ENCODE measurements around the gene KAZN. TPM values are rescaled to one million over a fixed set of nuclear protein-coding genes. Genes with fewer than 3 reads are reported as not detected.

The KAZN gene
- total RNA-seq, 1 donor from 2014 or later, result 7.9 TPM

GRCh38 chr1:15117671-15118325 lies 519.3 kb downstream of the KAZN start:
- Mint-ChIP-seq H3K4me3 (ENCODE audit: unreplicated experiment) (no peak overlapping the region), H3K27me3 (ENCODE audit: unreplicated experiment) (peaks cover 3% of the 10 kb centered on the region)

GRCh38 chr1:15118579-15118978 lies 520.1 kb downstream of the KAZN start:
- Mint-ChIP-seq H3K36me3 (ENCODE audit: unreplicated experiment) (no peaks in the 10 kb centered on the region), H3K4me3 (ENCODE audit: unreplicated experiment) (no peak overlapping the region), H3K4me1 (ENCODE audit: low read depth, unreplicated experiment) (no peaks in the 10 kb centered on the region), H3K9me3 (ENCODE audit: unreplicated experiment) (no peaks in the 10 kb centered on the region), H3K27ac (ENCODE audit: unreplicated experiment) (no peak overlapping the region), H3K27me3 (ENCODE audit: unreplicated experiment) (peaks cover 3% of the 10 kb centered on the region)
- no peak for TF ChIP-seq CTCF (IDR thresholded peaks at IDR 0.05; ENCODE audit: partially characterized antibody, unreplicated experiment)
- DNase-seq, result no peak

More at GRCh38 chr1:15117671-15118325, 519.3 kb downstream of the KAZN start:
- no peak for TF ChIP-seq CTCF (IDR thresholded peaks at IDR 0.05; ENCODE audit: partially characterized antibody, unreplicated experiment)
- no peaks in the 10 kb centered on the region for H3K9me3 Mint-ChIP-seq (ENCODE audit: unreplicated experiment)
- no peak overlapping the region for H3K27ac Mint-ChIP-seq (ENCODE audit: unreplicated experiment)
- DNase-seq, result no peak
- H3K4me1 Mint-ChIP-seq (ENCODE audit: low read depth, unreplicated experiment), result peaks cover 1% of the 10 kb centered on the region
- H3K36me3 Mint-ChIP-seq (ENCODE audit: unreplicated experiment), result no peaks in the 10 kb centered on the region

GRCh38 chr1:15120251-15120945 lies 521.9 kb downstream of the KAZN start:
- no peaks in the 10 kb centered on the region for H3K4me1 Mint-ChIP-seq (ENCODE audit: low read depth, unreplicated experiment)
- peaks cover 3% of the 10 kb centered on the region for H3K27me3 Mint-ChIP-seq (ENCODE audit: unreplicated experiment)
- no peaks in the 10 kb centered on the region for H3K9me3 Mint-ChIP-seq (ENCODE audit: unreplicated experiment)
- no peak overlapping the region for H3K27ac Mint-ChIP-seq (ENCODE audit: unreplicated experiment)
- TF ChIP-seq CTCF (IDR thresholded peaks at IDR 0.05; ENCODE audit: partially characterized antibody, unreplicated experiment), result no peak
- H3K4me3 Mint-ChIP-seq (ENCODE audit: unreplicated experiment), result no peak overlapping the region
- no peak for DNase-seq
- H3K36me3 Mint-ChIP-seq (ENCODE audit: unreplicated experiment), result no peaks in the 10 kb centered on the region

- no peaks in the 10 kb centered on the region for H3K9me3 Mint-ChIP-seq (ENCODE audit: unreplicated experiment)
- no peaks in the 10 kb centered on the region for H3K36me3 Mint-ChIP-seq (ENCODE audit: unreplicated experiment)
- TF ChIP-seq CTCF (IDR thresholded peaks at IDR 0.05; ENCODE audit: partially characterized antibody, unreplicated experiment), result no peak
- DNase-seq, result no peak
- no peak overlapping the region for H3K27ac Mint-ChIP-seq (ENCODE audit: unreplicated experiment)
- no peak overlapping the region for H3K4me3 Mint-ChIP-seq (ENCODE audit: unreplicated experiment)
- H3K4me1 Mint-ChIP-seq (ENCODE audit: low read depth, unreplicated experiment), result no peaks in the 10 kb centered on the region
- H3K27me3 Mint-ChIP-seq (ENCODE audit: unreplicated experiment), result peaks cover 3% of the 10 kb centered on the region
These were observed 523.8 kb downstream of the KAZN start for GRCh38 chr1:15122331-15122730.

- Mint-ChIP-seq H3K4me3 (ENCODE audit: unreplicated experiment) (no peak overlapping the region), H3K27ac (ENCODE audit: unreplicated experiment) (no peak overlapping the region), H3K4me1 (ENCODE audit: low read depth, unreplicated experiment) (no peaks in the 10 kb centered on the region), H3K36me3 (ENCODE audit: unreplicated experiment) (no peaks in the 10 kb centered on the region), H3K9me3 (ENCODE audit: unreplicated experiment) (no peaks in the 10 kb centered on the region), H3K27me3 (ENCODE audit: unreplicated experiment) (peaks cover 5% of the 10 kb centered on the region)
- DNase-seq, result no peak
- no peak for TF ChIP-seq CTCF (IDR thresholded peaks at IDR 0.05; ENCODE audit: partially characterized antibody, unreplicated experiment)
These were observed 524.8 kb downstream of the KAZN start for GRCh38 chr1:15123270-15123669.
